ENCODE measurements around the gene DLG1.

DNA sequence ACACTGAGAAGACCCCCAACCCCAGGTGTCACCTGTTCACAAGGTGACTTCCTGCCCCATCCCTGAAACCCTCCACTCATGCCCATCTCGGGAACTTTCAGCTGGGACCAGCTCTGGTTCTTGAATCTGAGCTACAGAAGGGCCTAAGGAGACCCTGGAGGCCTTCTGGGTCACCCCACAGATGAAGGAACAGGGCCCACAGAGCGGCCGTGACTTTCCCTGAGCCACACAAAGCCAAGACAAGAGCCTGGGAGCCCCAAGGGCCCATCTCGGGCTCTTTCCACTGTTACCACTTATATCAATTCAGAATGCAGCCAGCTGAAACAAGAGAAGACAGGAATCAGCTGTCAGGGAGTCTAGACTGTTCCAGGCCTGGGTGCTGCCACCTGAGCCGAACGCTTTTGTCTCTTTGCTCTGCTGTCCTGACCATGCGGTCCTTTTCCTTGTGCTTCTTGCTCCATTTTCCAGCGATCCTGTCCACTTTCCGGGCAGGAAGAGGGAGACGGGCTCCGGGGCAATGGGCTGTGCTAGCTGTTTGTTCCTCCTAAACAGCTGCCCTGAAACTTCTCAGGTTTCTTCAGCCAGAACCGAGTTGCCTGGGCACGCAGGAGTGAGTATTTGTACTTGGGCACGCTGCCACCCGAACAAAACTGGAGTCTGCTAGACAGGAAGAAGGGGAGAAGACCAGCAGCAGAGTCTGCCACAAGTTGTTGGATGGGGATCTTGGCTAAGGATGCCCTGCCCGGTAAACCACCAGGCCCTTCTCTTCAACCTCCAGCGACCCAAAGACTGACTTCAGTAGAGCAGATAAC is 301.8 kb downstream of the DLG1 start:
- TF ChIP-seq TAF1 (IDR thresholded peaks at IDR 0.05; ENCODE audit: borderline replicate concordance, insufficient read depth, low read length) (no peak), POLR2AphosphoS5 (IDR thresholded peaks at IDR 0.05; ENCODE audit: low read depth, low read length) (no peak), FOXP2 (optimal IDR thresholded peaks at IDR 0.05; ENCODE audit: borderline replicate concordance, extremely low read depth, extremely low read length, insufficient read depth) (no peak)
- TF ChIP-seq, protein P1, sequence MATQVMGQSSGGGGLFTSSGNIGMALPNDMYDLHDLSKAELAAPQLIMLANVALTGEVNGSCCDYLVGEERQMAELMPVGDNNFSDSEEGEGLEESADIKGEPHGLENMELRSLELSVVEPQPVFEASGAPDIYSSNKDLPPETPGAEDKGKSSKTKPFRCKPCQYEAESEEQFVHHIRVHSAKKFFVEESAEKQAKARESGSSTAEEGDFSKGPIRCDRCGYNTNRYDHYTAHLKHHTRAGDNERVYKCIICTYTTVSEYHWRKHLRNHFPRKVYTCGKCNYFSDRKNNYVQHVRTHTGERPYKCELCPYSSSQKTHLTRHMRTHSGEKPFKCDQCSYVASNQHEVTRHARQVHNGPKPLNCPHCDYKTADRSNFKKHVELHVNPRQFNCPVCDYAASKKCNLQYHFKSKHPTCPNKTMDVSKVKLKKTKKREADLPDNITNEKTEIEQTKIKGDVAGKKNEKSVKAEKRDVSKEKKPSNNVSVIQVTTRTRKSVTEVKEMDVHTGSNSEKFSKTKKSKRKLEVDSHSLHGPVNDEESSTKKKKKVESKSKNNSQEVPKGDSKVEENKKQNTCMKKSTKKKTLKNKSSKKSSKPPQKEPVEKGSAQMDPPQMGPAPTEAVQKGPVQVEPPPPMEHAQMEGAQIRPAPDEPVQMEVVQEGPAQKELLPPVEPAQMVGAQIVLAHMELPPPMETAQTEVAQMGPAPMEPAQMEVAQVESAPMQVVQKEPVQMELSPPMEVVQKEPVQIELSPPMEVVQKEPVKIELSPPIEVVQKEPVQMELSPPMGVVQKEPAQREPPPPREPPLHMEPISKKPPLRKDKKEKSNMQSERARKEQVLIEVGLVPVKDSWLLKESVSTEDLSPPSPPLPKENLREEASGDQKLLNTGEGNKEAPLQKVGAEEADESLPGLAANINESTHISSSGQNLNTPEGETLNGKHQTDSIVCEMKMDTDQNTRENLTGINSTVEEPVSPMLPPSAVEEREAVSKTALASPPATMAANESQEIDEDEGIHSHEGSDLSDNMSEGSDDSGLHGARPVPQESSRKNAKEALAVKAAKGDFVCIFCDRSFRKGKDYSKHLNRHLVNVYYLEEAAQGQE (IDR thresholded peaks at IDR 0.05; ENCODE audit: insufficient read depth in 1 of 2, low read depth in 2 of 2, low read length in 2 of 2): no peak
